Suprapubic skin (tissue), 3 donors: ENCODE data around the gene SETBP1.

Experiments used
- EP300 ChIP-seq: sonication (generic); formaldehyde crosslinking; IDR thresholded peaks from one replicate; pipeline ENCODE4 v1.6.1; 2017; ENCODE audit warnings: antibody characterized with exemption
- TF ChIP-seq, protein P1 (sequence below), 2 donors: fragments of 200-600 bp in 1 of 2; fragments of 450-650 bp in 1 of 2; sonication (generic) in 1 of 2; IDR thresholded peaks; one replicate each; pipeline ENCODE4 v1.5.1; 2016 to 2019; ENCODE audit warnings: antibody characterized with exemption in 2 of 2, mild to moderate bottlenecking in 1 of 2, moderate library complexity in 1 of 2

DNA sequence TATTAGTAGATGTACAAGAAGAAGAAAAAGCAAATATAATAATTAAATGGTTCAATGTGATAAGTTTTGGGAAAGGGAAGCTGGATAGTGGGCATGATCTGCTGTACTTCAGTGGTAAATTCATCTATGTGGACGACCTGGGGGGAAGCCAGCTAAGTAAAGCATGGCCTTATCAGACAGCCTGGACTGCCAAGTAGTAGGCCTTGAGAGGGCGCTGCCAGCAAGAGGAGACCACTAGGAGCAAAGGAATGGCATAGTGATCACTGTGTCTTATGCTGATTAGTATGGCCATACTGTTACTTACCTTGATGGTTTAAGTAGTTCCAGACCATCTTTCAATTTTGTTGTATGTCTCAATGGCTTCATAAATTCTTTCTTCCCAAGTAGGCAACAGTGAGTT lies 287.6 kb downstream of the SETBP1 start:
- TF ChIP-seq, protein P1, sequence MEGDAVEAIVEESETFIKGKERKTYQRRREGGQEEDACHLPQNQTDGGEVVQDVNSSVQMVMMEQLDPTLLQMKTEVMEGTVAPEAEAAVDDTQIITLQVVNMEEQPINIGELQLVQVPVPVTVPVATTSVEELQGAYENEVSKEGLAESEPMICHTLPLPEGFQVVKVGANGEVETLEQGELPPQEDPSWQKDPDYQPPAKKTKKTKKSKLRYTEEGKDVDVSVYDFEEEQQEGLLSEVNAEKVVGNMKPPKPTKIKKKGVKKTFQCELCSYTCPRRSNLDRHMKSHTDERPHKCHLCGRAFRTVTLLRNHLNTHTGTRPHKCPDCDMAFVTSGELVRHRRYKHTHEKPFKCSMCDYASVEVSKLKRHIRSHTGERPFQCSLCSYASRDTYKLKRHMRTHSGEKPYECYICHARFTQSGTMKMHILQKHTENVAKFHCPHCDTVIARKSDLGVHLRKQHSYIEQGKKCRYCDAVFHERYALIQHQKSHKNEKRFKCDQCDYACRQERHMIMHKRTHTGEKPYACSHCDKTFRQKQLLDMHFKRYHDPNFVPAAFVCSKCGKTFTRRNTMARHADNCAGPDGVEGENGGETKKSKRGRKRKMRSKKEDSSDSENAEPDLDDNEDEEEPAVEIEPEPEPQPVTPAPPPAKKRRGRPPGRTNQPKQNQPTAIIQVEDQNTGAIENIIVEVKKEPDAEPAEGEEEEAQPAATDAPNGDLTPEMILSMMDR (IDR thresholded peaks at IDR 0.05): no peak
- TF ChIP-seq EP300: no peak
